ENCODE results near the gene PLXNA3. TPM values are rescaled to one million over a fixed set of nuclear protein-coding genes. Genes with fewer than 3 reads are reported as not detected.

Gene PLXNA3
- total RNA-seq, 1 experiment from 2014 or later: 36.3 TPM

- Mint-ChIP-seq H3K4me1 (peaks cover under 1% of the 10 kb centered on the region in 2 experiments; a peak in 2 of 4 replicates), H3K9me3 (peaks cover 57 to 81% of the 10 kb centered on the region in 2 experiments), H3K4me3 (no peak overlapping the region), H3K27ac (no peak overlapping the region), H3K27me3 (ENCODE audit: low read depth) (no peaks in the 10 kb centered on the region; the same call in none of the 2 replicates), H3K36me3 (ENCODE audit: insufficient read depth in 1 of 3, low read depth in 3 of 3) (peaks cover 28 to 58% (median 49%) of the 10 kb centered on the region in 3 experiments)
- Histone ChIP-seq H4K20me1 (ENCODE audit: control insufficient read depth, insufficient read depth, insufficient read length) (no peaks in the 10 kb centered on the region), H3K79me2 (ENCODE audit: insufficient read depth, low read length) (no peaks in the 10 kb centered on the region), H3K27me3 (ENCODE audit: insufficient read depth, low read length) (no peaks in the 10 kb centered on the region), H3K79me1 (ENCODE audit: insufficient read depth, low read depth, low read length, poor library complexity, severe bottlenecking) (no peaks in the 10 kb centered on the region), H2BK20ac (ENCODE audit: low read depth, low read length, poor library complexity, severe bottlenecking) (no peak overlapping the region), H3K4me1 (ENCODE audit: insufficient read depth, low read length) (no peaks in the 10 kb centered on the region), H3K4me2 (ENCODE audit: insufficient read depth, insufficient read length, low read length) (no peak overlapping the region), H3K23ac (ENCODE audit: insufficient read length, low read depth, low read length) (no peak overlapping the region), H3K27ac (ENCODE audit: insufficient read length, low read depth, low read length) (no peak overlapping the region), H4K91ac (ENCODE audit: insufficient read length, low read depth, low read length) (no peak overlapping the region), H3K9me3 (ENCODE audit: control insufficient read depth, low read depth, low read length) (peaks cover 30% of the 10 kb centered on the region), H2BK12ac (ENCODE audit: insufficient read length, low read depth, low read length) (no peak overlapping the region), H3T11ph (ENCODE audit: low read length) (no peak overlapping the region), H2AK5ac (ENCODE audit: insufficient read length, low read length) (no peak overlapping the region), H2AFZ (ENCODE audit: low read length) (no peak overlapping the region), H4K5ac (ENCODE audit: insufficient read length, low read depth, low read length) (no peak overlapping the region), H3K56ac (ENCODE audit: insufficient read length, low read depth, low read length) (no peak overlapping the region), H3K9ac (ENCODE audit: extremely low read depth, insufficient read length, low read length) (no peak overlapping the region), H3K4ac (ENCODE audit: low read depth, low read length) (no peak overlapping the region), H3K18ac (ENCODE audit: insufficient read length, low read depth, low read length) (no peak overlapping the region), H3K23me2 (ENCODE audit: insufficient read length, low read depth, low read length, poor library complexity, severe bottlenecking) (peaks cover 2% of the 10 kb centered on the region), H4K8ac (replicated peaks; ENCODE audit: insufficient read length, low read depth, low read length) (no peak overlapping the region), H3K14ac (ENCODE audit: insufficient read depth, low read length) (no peak overlapping the region), H2BK120ac (ENCODE audit: low read depth, low read length, poor library complexity, severe bottlenecking) (no peak overlapping the region), H2BK5ac (ENCODE audit: insufficient read length, low read length) (no peak overlapping the region), H2BK15ac (ENCODE audit: low read depth, low read length) (no peak overlapping the region)
- no CpG with 5 or more reads among the region's 14 CpGs for WGBS (ENCODE audit: extremely low coverage, insufficient read length, low lambda C conversion rate)
- no peak for DNase-seq
- TF ChIP-seq, protein P1, sequence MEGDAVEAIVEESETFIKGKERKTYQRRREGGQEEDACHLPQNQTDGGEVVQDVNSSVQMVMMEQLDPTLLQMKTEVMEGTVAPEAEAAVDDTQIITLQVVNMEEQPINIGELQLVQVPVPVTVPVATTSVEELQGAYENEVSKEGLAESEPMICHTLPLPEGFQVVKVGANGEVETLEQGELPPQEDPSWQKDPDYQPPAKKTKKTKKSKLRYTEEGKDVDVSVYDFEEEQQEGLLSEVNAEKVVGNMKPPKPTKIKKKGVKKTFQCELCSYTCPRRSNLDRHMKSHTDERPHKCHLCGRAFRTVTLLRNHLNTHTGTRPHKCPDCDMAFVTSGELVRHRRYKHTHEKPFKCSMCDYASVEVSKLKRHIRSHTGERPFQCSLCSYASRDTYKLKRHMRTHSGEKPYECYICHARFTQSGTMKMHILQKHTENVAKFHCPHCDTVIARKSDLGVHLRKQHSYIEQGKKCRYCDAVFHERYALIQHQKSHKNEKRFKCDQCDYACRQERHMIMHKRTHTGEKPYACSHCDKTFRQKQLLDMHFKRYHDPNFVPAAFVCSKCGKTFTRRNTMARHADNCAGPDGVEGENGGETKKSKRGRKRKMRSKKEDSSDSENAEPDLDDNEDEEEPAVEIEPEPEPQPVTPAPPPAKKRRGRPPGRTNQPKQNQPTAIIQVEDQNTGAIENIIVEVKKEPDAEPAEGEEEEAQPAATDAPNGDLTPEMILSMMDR (conservative IDR thresholded peaks at IDR 0.05): no peak
Observed at GRCh38 chrX:154448484-154448883, 9.6 kb upstream of the PLXNA3 start.
